NCI-H1930 (cell line): Measurements from ENCODE around the gene CHIT1.
"Not testable (repeated sequence)": the region's sequence is repeated elsewhere in the genome, so short reads cannot be mapped to it uniquely, and the experiment has no call there.

Source experiments
- DNase-seq, 2 experiments: peaks; one replicate each; lab custom pipeline; 2025; lab: John Stamatoyannopoulos, UW

Gene CHIT1

DNA sequence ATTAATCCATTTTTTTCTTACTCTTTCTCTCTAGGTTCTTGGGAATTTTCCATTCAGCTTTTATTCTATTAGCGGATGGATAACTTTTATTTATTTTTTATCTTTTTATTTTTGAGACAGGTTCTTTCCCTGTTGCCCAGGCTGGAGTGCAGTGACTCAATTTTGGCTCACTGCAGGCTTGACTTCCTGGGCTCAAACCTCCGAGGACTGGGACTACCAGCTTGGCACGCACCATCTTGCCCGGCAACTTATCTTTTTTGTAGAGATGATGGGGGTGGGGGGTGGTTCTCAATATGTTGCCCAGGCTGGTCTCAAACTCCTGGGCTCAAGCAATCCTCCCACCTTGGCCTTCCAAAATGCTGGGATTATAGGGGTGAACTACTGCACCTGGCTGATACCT lies 36.1 kb upstream of the CHIT1 start:
- no peak for DNase-seq

DNA sequence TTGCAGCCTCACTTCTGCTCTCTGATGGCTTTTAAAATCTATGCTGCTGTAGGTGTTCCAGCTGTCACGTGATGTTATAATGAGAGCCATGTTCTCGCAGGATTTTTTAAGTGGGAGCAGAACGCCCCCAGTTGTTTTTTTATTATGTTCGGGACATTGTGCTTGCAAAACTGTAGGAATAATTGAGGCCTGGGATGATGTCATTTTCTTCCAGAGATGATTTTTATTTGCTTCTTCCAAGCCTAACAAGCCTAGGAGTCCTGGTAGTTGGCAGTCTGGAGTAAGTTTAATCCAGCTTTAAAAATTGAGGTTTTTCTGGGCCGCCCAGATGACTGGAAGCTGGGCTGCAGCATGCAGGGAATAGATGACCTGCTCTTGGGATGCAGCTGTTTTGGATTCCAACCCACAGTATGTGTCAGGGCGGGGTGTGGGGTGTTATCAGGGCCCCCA lies 34.6 kb upstream of the CHIT1 start:
- DNase-seq, result no peak

DNA sequence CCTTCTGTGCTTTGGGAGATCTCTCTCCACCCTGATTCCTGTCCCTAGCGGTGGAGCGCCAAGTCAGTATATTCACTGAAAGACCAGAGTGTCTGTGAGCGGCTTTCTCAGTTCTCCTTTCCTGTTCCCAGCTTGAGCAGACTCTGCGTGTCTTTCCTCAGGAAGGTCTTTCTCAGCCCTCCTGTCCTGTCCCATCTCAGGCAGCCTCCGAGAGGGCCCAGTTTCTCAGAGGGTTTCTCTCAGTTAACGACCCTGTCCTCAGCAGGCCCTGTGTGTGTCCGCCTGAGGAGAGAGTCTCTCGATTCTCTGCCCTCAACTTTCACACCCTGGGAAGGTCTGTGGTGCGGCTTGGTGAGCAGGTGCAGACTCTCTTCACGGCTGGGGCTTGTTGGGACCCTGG lies 34.0 kb upstream of the CHIT1 start:
- no peak for DNase-seq

DNA sequence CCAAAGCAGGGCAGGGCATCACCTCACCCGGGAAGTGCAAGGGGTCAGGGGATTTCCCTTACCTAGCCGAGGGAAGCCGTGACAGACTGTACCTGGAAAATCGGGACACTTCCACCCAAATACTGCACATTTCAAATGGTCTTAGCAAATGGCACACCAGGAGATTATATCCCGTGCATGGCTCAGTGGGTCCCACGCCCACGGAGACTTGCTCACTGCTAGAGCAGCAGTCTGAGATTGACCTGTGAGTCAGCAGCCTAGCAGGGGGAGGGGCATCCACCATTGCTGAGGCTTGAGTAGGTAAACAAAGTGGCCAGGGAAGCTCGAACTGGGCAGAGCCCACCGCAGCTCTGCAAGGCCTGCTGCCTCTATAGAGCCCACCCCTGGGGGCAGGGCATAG lies 27.2 kb upstream of the CHIT1 start:
- DNase-seq, result not testable (repeated sequence)

DNA sequence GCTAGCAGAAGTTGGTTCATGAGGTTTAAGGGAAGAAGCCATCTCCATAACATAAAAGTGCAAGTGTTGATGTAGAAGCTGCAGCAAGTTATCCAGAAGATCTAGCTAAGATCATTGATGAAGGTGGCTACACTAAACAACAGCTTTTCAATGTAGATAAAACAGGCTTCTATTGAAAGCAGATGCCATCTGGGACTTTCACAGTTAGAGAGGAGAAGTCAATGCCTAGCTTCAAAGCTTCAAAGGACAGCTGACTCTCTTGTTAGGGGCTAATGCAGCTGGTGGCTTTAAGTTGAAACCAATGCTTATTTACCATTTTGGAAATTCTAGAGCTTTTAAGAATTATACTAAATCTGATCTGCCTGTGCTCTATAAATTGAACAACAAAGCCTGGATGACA lies 25.3 kb upstream of the CHIT1 start:
- not testable (repeated sequence) for DNase-seq

DNA sequence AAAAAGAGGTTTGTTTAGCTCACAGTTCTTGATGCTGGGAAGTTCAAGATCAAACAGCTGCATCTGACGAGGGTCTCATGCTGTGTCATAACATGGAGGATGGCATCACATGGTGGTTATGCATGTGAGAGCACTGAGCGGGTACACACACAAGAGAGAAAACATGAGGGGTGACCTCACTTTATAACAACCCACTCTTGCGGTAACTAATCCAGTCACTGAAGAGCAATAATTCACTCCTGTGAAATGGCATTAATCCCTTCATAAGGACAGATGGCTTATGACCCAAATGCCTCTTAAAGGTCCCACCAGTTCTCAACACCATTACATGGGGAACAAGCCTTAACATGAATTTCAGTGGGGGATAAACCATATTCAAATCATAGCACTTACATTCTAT lies 23.2 kb upstream of the CHIT1 start:
- peak in 1 of 2 experiments; percentile 2 for DNase-seq

DNA sequence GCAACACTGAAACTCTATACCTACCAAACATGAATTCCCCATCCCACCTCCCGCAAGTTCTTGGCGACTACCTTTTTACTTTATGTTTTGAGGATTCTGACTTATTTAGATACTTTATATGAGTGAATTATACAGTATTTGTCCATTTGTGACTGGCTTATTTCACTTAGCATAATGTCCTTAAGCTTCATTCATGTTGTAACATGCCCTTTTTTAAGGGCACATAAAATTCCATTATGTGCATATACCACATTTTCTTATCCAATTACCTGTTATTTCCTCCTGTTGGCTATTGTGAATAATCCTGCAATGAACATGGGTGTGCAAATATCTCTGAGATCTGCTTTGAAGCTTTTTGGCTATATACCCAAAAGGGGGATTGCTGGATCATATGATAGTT lies 22.0 kb upstream of the CHIT1 start:
- no peak for DNase-seq

DNA sequence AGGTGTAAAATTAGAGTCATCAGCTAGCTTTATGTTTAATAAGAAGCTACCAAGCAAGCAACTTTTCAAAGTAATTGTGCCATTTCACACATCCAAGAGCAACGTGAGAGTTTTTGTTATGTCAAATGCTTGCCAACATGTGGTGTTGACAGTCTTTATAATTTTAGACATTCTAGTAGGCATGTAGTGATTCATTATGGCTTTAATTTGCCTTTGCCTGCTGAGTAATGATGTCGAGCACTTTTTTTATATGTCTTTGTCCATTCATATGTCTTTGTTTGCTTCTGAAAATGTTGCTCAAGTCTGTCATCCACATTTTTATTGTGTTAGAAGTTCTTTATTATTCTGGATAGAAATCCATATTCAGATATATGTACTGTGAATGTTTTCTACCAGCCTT lies 21.4 kb upstream of the CHIT1 start:
- DNase-seq, result no peak

DNA sequence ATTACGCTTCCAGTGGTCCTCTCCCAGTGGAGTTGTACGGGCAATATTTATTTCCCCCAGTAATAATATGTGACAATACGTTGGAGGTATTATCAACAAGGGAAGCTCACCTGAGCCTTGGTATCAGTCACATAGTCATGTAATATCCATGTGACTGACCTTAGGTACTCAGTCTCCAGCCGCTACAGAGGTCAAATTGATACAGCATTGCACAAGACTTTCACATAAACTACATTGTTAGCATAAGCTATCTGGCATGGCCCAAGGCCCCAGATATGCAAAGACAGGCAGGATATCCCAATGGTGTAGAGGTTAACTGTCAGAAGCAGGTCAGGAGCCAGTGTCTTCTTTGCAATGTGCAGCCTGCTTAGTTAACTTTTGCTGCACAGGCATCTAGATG lies 15.3 kb upstream of the CHIT1 start:
- no peak for DNase-seq

DNA sequence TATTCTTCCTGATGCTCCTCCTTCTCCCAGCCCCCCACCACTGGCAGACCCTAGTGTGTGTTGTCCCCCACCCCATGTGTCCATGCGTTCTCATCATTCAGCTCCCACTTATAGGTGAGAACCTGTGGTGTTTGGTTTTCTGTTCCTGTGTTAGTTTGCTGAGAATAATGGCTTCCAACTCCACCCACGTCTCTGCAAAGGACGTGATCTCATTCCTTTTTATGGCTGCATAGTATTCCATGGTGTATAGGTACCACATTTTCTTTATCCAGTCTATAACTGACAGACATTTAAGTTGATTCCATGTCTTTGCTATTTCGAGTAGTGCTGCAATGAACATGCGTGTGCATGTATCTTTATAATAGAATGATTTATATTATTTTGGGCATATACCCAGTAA lies 12.2 kb upstream of the CHIT1 start:
- not testable (repeated sequence) for DNase-seq

DNA sequence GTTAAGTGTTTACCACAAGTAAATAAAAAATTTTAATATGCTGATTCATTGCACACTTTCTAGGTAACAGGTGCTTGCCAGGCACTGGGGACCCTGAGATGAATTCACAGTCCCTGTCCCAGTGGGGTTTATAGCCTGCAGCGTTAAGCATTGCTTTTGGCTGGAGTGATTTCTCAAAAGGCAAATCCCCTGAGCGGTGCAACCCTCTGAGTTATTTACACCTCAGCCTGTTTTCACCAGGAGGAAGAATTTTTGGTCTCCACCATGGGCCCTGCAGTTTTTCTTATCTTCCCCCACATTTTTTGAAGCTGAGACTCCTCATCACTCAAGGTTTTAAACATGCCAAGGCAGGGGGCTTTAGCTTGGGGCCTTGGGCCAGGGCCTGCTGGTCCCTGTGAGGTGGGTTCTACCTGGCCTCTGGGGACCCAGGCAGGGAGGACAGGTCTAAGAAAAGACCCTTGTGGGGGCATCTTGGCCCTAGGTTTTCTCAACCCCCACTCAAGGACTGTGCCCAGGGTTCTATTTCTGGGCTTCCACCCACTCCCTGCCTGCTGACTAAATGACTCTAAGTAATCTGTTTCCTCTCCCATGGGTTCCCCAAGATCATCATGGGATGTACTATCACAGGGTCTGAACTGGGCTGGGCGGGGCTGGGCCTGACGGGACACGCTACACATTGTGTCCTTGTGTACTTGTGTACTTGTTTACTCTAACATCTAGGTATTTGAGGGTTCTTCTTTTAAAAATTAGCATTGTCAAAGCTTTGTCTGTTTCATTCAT lies 10.2 kb upstream of the CHIT1 start:
- DNase-seq, result no peak

DNA sequence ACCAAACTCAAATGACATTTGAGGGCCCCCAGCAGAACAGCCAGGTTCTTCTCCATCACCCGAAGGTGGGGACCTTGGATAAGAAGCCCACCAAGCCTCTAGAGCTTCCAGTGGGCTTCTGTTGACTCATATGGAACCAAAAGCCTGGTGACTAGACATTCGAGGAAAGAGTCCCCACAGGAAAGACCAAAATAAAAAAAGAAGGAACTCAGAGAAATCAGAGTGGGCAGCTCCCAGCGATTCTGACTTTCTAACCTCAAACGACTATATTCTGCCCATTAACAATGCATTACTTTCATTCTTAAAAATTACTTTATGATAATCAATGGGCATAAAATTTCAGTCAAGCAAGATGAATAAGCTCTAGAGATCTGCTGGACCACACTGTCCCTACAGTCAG lies 9.6 kb upstream of the CHIT1 start:
- no peak for DNase-seq

DNA sequence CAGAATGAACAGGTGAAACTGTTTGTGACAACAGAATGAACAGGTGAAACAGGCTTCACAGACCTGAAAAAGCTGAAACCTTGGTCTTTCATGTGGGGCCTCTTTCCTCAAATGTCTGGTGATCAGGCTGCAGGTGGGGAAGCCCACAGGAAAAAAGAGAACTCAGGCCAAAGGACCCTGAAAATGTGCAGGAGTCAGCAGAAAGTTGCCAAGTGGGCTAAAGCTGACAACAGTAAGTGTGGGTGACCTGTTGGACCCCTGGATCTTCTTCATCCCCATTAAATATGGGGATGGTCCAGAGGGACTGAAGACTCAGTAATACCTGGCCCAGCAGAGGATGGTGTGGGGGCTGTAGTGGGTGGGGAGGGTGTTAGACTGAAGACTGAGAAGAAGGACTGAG lies 9.1 kb upstream of the CHIT1 start:
- DNase-seq, result no peak

DNA sequence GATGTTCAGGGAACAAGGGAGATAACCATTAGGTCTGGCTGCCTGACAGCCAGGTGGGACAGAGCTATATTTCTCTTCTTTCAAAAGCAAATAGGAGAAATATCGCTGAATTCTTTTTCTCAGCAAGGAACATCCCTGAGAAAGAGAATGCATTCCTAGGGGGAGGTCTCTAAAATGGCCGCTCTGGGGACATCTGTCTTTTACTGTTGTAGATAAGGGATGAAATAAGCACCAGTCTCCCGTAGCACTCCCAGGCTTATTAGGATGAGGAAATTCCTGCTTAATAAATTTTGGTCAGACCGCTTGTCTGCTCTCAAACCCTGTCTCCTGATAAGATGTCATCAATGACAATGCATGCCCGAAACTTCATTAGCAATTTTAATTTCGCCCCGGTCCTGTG lies 5.4 kb upstream of the CHIT1 start:
- DNase-seq, result not testable (repeated sequence)

DNA sequence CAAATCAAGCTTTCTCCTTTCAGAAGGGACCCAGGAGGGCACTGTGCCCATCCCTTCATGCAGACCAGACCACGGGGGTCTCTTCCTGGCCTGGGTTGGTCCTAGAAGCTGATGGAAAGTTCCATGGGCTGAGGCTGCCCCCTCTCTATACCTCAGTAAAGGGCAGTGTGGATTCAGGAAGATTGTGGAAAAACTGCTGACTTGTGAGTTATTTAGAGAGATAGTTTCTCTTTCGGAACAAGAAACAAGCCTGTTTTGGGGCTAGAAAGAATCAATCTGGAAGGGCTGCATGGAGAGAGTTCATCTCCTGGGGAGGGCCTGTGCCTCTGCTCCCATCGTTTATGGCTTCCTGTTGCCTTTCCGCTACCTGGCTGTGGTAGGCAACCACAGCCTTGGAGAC lies 803 bp downstream of the CHIT1 start:
- no peak for DNase-seq

DNA sequence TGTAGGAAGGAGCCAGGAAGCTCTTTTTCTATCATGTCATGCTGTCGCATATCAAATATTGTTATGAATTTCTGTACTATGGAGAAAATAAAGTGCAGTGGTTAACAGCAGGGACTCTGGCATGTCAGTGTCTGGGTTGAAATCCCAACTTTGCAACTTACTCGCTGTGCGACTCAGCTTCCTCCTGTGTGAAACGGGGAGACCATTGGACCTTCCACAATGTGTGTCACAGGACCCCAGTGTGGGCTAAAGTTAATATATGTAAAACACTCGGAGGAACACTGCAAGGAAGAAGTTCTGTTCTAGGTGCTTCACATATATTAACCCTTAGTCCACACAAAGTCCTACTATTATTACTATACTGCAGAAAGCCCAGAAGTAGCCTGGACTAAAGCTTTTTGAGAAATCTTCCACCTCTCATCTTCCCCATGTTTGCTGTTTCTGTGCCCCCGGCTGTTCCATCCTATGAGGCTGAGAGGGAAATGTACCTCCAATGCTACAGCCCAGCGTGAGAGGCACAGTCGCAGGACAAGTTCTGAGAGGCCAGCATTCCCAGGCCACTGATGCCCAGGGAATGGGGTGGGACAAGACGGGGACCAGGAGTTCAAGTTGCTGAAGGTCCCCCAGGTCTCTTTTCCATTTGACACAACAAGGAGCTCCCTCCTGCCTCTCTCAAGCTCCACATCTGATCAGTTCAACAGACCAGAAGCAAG lies 1.9 kb downstream of the CHIT1 start:
- DNase-seq, result no peak

DNA sequence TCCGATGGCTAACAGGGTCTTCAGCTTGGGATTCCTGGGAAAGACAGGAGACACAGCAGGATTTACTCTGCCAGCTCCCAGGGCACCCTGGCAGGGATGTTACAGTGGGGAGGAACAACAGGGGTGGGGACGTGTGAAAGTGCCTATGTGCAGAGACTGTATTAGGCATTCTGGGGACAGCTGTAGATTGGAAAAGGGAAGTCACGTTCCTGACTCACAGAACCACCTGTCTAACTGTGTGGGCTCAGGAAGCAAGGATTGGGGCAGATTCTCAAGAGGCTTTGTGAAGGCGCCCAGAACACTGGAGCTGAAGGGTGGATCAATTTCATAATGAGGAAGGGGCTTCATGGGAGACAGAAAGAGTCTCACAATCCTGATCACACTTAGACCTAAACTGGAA lies 4.4 kb downstream of the CHIT1 start:
- DNase-seq, result no peak

DNA sequence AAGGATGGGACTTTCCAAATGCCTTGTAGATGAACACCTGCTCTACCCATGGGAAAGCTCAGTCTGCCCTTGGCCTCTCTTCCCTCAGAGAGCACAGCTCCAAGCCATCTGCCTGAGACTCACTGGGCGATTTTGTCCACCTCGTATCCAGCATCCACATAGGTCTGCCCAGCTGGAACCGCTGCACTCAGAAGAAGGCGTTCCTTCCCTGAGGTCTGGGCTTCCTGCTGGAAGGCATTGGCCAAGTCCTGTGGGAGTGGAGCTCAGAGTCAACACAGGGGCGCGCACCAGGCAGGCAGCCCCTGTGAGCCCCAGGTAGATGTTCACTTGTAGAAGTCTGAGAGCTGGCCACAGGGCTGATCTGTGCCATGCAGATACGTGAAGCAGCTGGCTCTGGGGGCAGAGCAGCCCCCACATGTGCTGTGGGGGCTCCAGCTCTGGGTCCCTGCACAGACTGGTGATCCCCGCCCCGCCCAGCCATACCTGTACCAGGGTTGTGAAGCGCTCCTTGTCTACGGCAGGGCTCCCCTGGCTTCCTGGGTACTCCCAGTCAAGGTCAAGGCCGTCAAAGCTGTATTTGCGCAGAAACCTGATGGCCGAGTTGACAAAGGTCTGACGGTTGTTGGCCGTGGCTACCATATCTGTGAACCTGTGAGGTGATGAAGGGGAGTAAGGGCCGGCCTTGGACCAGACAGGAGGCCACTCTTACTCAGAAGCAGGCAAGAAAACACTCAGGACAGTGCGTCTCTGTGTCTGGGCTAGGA lies 6.3 kb downstream of the CHIT1 start:
- no peak for DNase-seq

DNA sequence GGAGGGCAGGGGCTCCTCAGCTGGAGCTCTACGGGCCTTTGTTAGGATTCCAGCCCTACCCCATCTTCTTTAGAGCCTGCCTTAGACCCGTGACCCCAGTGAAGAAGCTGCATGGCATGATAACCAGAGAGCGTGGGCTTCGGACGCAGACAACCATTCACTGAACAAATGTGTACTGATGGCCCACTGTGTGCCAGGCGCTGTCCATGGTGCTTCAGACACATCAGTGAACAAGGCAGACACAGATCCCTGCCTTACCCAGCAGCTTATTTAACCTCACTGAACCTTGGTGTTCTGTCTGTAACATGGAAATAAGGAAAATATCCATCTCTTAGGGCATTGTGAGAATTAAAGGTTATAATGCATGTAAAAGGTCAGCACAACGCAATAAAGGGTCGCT lies 9.5 kb downstream of the CHIT1 start:
- no peak for DNase-seq

DNA sequence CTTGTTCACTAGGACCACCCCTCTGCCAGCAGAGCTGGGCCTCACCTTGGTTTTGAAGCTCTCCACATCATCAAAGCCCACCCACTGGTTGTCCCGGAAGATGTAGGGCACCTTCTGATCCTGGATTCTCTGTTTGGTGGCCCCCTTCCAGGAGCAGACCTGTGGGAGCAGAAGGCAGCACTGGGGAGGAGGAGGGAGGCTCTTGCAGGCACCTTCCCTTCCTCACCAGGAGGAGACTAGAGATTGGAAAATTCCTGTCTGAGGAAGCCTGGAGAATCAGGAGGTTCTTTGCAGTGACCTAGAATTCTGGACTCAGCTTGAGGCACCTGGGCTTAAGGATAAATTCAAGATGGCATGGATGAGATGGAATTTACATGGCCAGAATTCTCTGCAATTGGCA lies 10.3 kb downstream of the CHIT1 start:
- no peak for DNase-seq

DNA sequence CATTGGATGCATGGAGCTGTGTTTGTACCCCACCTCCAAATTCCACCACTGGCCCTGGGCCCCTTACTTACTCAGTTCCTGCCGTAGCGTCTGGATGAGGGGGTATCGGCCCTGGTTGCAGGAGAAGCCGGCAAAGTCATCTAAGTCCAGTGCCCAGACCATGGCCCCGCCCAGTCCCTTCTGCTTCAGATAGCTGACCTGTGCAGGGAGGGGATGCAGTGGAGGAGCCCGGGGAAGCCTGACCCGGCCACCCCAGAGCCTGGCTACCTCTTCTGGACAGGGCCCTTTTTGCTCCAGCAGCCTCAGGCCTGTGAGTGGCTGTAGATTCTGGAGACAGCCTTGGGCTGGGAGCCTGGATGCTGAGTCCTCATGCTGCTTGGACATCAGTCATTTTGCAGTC lies 11.8 kb downstream of the CHIT1 start:
- no peak for DNase-seq

DNA sequence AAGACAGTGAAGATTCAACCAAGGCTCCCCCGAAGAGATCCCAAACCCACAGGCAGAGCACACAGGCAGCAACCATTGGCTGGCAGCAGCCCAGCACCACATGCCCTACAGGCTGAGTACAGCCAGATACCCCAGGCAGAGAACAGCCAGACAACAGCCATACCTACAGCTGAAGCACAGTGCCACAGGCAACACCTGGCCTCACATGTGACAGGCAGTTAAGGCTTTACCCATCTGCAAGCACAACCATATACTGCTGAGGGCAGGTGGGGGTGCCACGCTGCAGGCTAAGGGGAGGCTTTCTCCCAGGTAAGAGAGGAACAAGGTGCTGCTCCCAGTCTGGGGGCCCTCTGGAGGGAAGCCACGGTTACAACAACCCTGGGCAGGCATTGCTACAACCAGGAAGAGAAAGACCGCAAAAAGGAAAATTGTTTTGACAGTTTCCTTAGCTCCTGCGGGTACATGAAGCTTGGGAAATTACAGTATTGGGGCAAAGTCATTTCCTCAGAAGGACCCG lies 12.3 kb downstream of the CHIT1 start:
- DNase-seq, result no peak
